ENCODE results near the gene AUTS2.

AUTS2 gene

DNA sequence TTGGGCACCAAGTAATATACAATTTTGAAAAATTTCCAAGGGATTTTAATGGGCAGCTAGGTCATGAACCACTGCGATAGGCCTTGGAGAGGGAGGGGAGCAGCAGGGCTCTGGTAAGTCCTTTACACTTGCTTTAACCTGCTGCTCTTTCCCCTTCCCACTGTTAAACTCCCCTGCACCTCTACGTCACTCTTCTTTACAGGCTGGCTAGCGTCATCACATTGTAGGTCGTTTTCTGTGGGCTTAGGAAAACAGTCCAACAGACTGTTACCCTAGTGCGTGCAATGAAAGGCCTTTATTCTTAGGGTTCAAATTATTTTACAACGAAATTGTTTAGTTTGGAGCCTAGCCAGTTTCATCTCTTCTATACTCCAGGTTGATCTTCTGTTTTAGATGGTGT is 235.7 kb downstream of the AUTS2 start:
- H3K4me3 ChIP-seq (ENCODE audit: low read depth, low read length): no peak overlapping the region
- TF ChIP-seq, protein P1, sequence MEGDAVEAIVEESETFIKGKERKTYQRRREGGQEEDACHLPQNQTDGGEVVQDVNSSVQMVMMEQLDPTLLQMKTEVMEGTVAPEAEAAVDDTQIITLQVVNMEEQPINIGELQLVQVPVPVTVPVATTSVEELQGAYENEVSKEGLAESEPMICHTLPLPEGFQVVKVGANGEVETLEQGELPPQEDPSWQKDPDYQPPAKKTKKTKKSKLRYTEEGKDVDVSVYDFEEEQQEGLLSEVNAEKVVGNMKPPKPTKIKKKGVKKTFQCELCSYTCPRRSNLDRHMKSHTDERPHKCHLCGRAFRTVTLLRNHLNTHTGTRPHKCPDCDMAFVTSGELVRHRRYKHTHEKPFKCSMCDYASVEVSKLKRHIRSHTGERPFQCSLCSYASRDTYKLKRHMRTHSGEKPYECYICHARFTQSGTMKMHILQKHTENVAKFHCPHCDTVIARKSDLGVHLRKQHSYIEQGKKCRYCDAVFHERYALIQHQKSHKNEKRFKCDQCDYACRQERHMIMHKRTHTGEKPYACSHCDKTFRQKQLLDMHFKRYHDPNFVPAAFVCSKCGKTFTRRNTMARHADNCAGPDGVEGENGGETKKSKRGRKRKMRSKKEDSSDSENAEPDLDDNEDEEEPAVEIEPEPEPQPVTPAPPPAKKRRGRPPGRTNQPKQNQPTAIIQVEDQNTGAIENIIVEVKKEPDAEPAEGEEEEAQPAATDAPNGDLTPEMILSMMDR (IDR thresholded peaks at IDR 0.05; ENCODE audit: insufficient read depth, low read depth, low read length, missing control alignments): no peak
- no peak for DNase-seq (ENCODE audit: low read depth)

DNA sequence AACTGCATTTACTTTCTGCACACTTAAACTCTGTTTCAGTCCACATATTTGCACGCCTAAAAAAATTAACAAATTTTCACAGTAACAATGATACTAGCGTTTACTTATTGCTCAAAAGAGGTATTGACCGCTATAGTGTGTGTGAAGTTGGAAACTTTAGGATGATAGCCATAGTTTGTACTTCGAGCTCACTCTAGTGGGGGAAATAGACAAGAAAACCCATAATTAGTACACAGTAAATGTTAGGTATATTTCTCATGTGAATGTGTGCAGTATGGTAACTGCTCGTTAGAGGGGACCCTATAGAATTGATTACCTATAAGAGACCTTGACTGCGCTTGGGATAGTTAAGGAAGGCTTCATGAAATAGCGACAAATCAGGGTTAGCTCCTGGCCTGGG is 238.4 kb downstream of the AUTS2 start:
- DNase-seq (ENCODE audit: low read depth): no peak
- TF ChIP-seq, protein P1 (IDR thresholded peaks at IDR 0.05; ENCODE audit: insufficient read depth, low read depth, low read length, missing control alignments): no peak
- H3K4me3 ChIP-seq (ENCODE audit: low read depth, low read length): no peak overlapping the region

DNA sequence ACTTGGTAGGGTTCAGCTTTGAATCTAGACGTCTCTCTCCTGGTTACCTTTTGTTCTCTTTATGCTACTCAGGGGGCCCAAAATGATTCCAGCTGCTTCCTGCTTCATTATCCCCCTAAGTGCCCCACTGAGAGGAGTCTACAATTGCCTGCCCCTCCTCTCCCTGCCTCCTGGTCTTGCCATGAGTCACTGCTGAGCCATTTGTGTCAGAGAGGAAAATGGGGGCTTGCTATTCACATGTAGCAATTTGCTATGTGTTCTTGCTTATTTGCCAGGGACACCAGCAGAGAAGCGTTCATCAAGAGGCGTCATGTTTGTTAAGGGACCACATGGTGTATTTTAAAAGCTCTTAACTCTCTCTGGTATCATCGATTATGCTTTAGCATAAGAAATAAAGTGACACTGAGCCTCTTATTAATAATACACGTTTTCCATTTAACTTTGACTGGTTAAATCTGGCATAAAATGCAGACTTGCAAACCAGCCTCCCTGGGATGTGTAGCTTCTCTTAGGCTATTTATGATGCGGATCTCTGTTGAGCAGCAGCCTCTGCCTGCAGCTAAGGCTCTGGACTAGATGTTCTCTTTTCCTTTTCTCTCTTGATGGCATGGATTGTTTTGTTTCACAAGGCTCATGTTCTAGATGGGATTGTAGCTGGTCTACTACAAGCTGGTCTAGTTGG is 239.3 kb downstream of the AUTS2 start:
- H3K4me3 ChIP-seq (ENCODE audit: low read depth, low read length): no peak overlapping the region
- TF ChIP-seq, protein P1 (IDR thresholded peaks at IDR 0.05; ENCODE audit: insufficient read depth, low read depth, low read length, missing control alignments): no peak
- DNase-seq (ENCODE audit: low read depth): no peak

DNA sequence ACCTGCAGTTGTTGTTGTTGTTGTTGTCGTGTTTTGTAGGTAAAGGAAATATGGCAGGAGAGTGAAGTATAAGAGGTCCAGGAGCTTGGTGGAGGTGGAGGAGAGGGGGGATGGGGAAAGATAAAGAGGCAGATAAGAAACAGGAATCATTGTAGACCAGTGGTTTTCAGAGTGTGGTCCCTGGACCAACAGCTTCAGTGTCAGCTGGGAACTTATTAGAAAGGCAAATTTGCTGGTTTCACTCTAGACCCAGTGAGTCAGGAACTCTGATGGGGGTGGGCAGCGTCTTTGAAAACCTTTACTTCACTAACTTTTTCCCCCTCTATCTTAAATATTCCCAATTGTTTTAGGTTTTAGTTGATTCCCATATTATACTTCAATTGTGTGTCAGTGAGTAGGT is 241.5 kb downstream of the AUTS2 start:
- peak; percentile 58 for DNase-seq (ENCODE audit: low read depth)
- H3K4me3 ChIP-seq (ENCODE audit: low read depth, low read length): peak overlapping the region; percentile 18; the same call in 1 of the 2 replicates
- TF ChIP-seq, protein P1 (IDR thresholded peaks at IDR 0.05; ENCODE audit: insufficient read depth, low read depth, low read length, missing control alignments): no peak

DNA sequence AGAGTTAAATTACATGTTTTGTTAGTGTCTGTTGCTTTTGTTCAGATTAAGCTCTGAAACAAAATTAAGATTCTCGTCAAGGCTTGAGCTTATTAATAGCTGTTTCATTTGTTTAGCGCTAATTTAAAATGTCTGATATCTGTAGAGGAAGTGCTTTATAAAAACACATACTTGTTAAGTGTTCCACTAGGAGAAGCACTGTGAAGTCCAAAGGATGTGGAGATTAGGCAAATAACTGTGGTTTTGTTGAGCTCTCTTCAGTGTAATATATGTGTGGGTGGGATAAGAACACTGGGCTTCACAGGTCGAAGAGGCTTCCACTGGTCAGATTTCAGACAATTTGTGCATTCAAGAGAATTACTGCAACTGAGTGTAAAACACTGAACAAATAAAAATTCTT is 242.0 kb downstream of the AUTS2 start:
- peak overlapping the region; percentile 18; the same call in 1 of the 2 replicates for H3K4me3 ChIP-seq (ENCODE audit: low read depth, low read length)
- TF ChIP-seq, protein P1 (IDR thresholded peaks at IDR 0.05; ENCODE audit: insufficient read depth, low read depth, low read length, missing control alignments): no peak
- peak; percentile 39 for DNase-seq (ENCODE audit: low read depth)

DNA sequence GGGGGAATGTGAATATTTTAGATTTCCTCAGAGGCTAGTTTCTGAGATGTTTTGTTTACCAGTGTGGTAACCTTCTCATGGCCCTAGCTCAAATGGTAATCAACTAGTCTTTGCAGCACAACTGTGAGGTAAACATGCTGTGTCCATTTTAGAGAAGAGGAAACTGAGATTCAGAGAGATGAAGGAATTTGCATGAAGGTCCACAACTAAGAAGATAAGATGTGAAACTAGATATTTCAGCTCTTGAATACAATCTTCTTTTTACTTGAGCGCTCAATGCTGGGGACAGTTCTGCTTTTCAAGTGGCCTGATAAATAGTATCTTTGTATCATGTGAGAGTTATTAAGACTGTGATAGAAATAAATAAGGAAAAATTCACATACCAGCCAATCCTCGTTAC is 245.4 kb downstream of the AUTS2 start:
- DNase-seq (ENCODE audit: low read depth): peak; percentile 78
- no peak overlapping the region for H3K4me3 ChIP-seq (ENCODE audit: low read depth, low read length)
- TF ChIP-seq, protein P1 (IDR thresholded peaks at IDR 0.05; ENCODE audit: insufficient read depth, low read depth, low read length, missing control alignments): no peak
